PFSK-1 (cell line): ENCODE measurements around the gene ATP10D.

ENCODE experiments used
- FOXP2 ChIP-seq: optimal IDR thresholded peaks from 2 replicates; pipeline ENCODE3; 2011; ENCODE audit warnings: borderline replicate concordance, control low read depth, inconsistent platforms; ENCODE audit not compliant: insufficient read depth; ENCODE audit errors: extremely low read length, extremely low read depth
- POLR2AphosphoS5 ChIP-seq: IDR thresholded peaks from 2 replicates; pipeline ENCODE4 v1.6.1; 2012; ENCODE audit warnings: low read depth, mild to moderate bottlenecking, control low read depth, low read length, moderate library complexity
- REST ChIP-seq, 2 experiments: IDR thresholded peaks; 2 replicates each; pipeline versions ENCODE4 v1.6.1 to v1.8.0; 2011 to 2012; ENCODE audit warnings: low read depth in 2 of 2, low read length in 2 of 2, control low read depth in 1 of 2, inconsistent platforms in 1 of 2, mild to moderate bottlenecking in 1 of 2, moderate library complexity in 1 of 2; ENCODE audit not compliant: insufficient read depth in 1 of 2
- SIN3A ChIP-seq: IDR thresholded peaks from 2 replicates; pipeline ENCODE4 v1.6.1; 2012; ENCODE audit warnings: mild to moderate bottlenecking, low read length, moderate library complexity, borderline replicate concordance; ENCODE audit not compliant: insufficient read depth
- TAF1 ChIP-seq: IDR thresholded peaks from 2 replicates; pipeline ENCODE4 v1.6.1; 2012; ENCODE audit warnings: low read length, control low read depth, borderline replicate concordance; ENCODE audit not compliant: insufficient read depth

Gene ATP10D

DNA sequence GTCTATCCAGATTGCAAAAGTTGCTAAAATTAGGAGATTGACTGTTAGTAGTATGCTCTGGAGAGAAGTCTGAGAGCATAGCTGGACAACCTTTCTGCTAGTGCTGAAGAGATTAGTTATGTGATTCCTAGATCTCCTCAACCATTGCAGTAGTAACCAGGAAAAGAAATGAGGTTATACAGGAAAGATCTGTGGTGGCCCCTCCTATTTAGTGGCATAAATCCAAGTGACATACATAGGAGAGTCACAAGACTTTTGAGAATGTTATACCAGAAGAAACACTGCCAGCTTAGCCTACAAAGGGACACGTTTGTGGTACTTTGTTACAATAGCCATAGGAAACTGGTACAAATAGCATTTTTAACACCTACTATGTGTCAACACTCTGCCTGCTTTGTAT, 105.2 kb downstream of the ATP10D start:
- TF ChIP-seq TAF1 (no peak), SIN3A (no peak), FOXP2 (no peak), REST (IDR thresholded peaks at IDR 0.05; ENCODE audit: insufficient read depth in 1 of 2, low read depth in 2 of 2, low read length in 2 of 2) (no peak), POLR2AphosphoS5 (no peak)

GRCh38 chr4:47597696-47598095, 112.6 kb downstream of the ATP10D start:
- TF ChIP-seq FOXP2 (no peak), SIN3A (no peak), TAF1 (no peak), POLR2AphosphoS5 (no peak), REST (IDR thresholded peaks at IDR 0.05; ENCODE audit: insufficient read depth in 1 of 2, low read depth in 2 of 2, low read length in 2 of 2) (no peak)

- TF ChIP-seq REST (IDR thresholded peaks at IDR 0.05; ENCODE audit: insufficient read depth in 1 of 2, low read depth in 2 of 2, low read length in 2 of 2) (no peak), SIN3A (no peak), FOXP2 (no peak), TAF1 (no peak), POLR2AphosphoS5 (no peak)
Observed at GRCh38 chr4:47598320-47598719, 113.2 kb downstream of the ATP10D start.

DNA sequence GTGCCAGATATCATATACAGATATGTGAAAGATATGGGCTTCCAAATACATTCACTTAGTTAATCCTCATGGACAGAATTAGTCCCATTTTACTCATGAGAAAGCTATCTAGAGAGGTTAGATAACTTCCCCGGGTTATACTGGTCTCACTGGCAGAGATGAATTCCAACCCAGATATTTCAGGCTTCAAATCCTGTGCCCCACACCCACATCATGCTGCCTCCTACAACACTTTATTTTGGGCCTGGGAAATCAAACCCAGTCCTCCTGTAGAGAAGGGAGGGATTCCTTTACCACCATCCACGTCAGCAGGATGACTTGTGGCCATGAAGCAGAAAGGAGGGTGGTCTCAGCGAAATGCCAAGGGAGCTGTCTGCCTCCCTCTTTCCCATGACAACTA, 113.8 kb downstream of the ATP10D start:
- TF ChIP-seq SIN3A (no peak), TAF1 (no peak), FOXP2 (no peak), REST (IDR thresholded peaks at IDR 0.05; ENCODE audit: insufficient read depth in 1 of 2, low read depth in 2 of 2, low read length in 2 of 2) (no peak), POLR2AphosphoS5 (no peak)

GRCh38 chr4:47606482-47606881, 121.4 kb downstream of the ATP10D start:
- no peak for TF ChIP-seq POLR2AphosphoS5
- TF ChIP-seq TAF1: no peak
- no peak for TF ChIP-seq FOXP2
- TF ChIP-seq REST (IDR thresholded peaks at IDR 0.05; ENCODE audit: insufficient read depth in 1 of 2, low read depth in 2 of 2, low read length in 2 of 2): no peak
